ENCODE data around the gene KLHDC3. TPM values are rescaled to one million over a fixed set of nuclear protein-coding genes. Genes with fewer than 3 reads are reported as not detected.
A peak's percentile ranks its signal among the peaks of the same experiment; 100 is the strongest.

Gene KLHDC3
- total RNA-seq, 4 donors from 2014 or later, result 66.5 to 164 (median 119) TPM

- H3K27ac ChIP-seq, result peak overlapping the region; percentile 82 to 94 (median 92)
- ATAC-seq (no peak), DNase-seq (no peak)
- H3K4me1 ChIP-seq, result peaks cover 26 to 33% of the 10 kb centered on the region in 2 donors
- no peaks in the 10 kb centered on the region for H3K27me3 ChIP-seq
- no peak overlapping the region for H3K4me3 ChIP-seq
- TF ChIP-seq POLR2A (IDR thresholded peaks at IDR 0.05) (no peak), CTCF (IDR thresholded peaks at IDR 0.05 in 4 of 5, conservative IDR thresholded peaks at IDR 0.05 in 1 of 5) (no peak)
- no peaks in the 10 kb centered on the region for H3K9me3 ChIP-seq
- peaks cover 0 to 26% of the 10 kb centered on the region in 2 donors for H3K36me3 ChIP-seq
- in situ Hi-C loops (cut with MboI; ENCODE audit: low sequenced_read_pairs in 4 of 4) (no loop called here), intact Hi-C loops (cut with DNase I; ENCODE audit: low total_unique reads) (loop anchor here (1.0 kb wide), 1 partner anchor 17 kb away; the partner anchor contains the start of gene CUL7)
These were observed 22.7 kb downstream of the KLHDC3 start for GRCh38 chr6:43036712-43037111.

GRCh38 chr6:43037197-43037596 is 23.1 kb downstream of the KLHDC3 start:
- in situ Hi-C loops (cut with MboI; ENCODE audit: low sequenced_read_pairs in 4 of 4) (no loop called here), intact Hi-C loops (cut with DNase I; ENCODE audit: low total_unique reads) (no loop called here)
- H3K27me3 ChIP-seq, result no peaks in the 10 kb centered on the region
- no peaks in the 10 kb centered on the region for H3K9me3 ChIP-seq
- no peak for TF ChIP-seq CTCF (IDR thresholded peaks at IDR 0.05 in 4 of 5, conservative IDR thresholded peaks at IDR 0.05 in 1 of 5)
- TF ChIP-seq POLR2A (IDR thresholded peaks at IDR 0.05), result no peak
- peaks cover 0 to 21% of the 10 kb centered on the region in 2 donors for H3K36me3 ChIP-seq
- H3K4me3 ChIP-seq, result no peak overlapping the region
- peaks cover 26 to 33% of the 10 kb centered on the region in 2 donors for H3K4me1 ChIP-seq
- DNase-seq, result peak in 1 of 2 donors; percentile 31
- H3K27ac ChIP-seq, result peak overlapping the region; percentile 82 to 94 (median 92)
- ATAC-seq, result no peak

GRCh38 chr6:43037706-43038105 is 23.7 kb downstream of the KLHDC3 start:
- H3K4me3 ChIP-seq, result no peak overlapping the region
- DNase-seq (no peak), ATAC-seq (no peak)
- H3K27me3 ChIP-seq, result no peaks in the 10 kb centered on the region
- no peak for TF ChIP-seq CTCF (IDR thresholded peaks at IDR 0.05 in 4 of 5, conservative IDR thresholded peaks at IDR 0.05 in 1 of 5)
- TF ChIP-seq POLR2A (IDR thresholded peaks at IDR 0.05), result no peak
- H3K27ac ChIP-seq, result peak overlapping the region in 2 of 4 donors; percentile 90 to 93
- H3K9me3 ChIP-seq, result no peaks in the 10 kb centered on the region
- in situ Hi-C loops (cut with MboI; ENCODE audit: low sequenced_read_pairs in 4 of 4) (no loop called here), intact Hi-C loops (cut with DNase I; ENCODE audit: low total_unique reads) (no loop called here)
- peaks cover 26 to 33% of the 10 kb centered on the region in 2 donors for H3K4me1 ChIP-seq
- H3K36me3 ChIP-seq, result peaks cover 0 to 23% of the 10 kb centered on the region in 2 donors

- ATAC-seq (no peak), DNase-seq (no peak)
- Histone ChIP-seq H3K27me3 (no peaks in the 10 kb centered on the region), H3K4me1 (peaks cover 26 to 31% of the 10 kb centered on the region in 2 donors), H3K27ac (peak overlapping the region in 2 of 4 donors; percentile 25 to 31), H3K4me3 (no peak overlapping the region), H3K9me3 (no peaks in the 10 kb centered on the region), H3K36me3 (peaks cover 0 to 32% of the 10 kb centered on the region in 2 donors)
- TF ChIP-seq CTCF (IDR thresholded peaks at IDR 0.05 in 4 of 5, conservative IDR thresholded peaks at IDR 0.05 in 1 of 5) (no peak), POLR2A (IDR thresholded peaks at IDR 0.05) (no peak)
- in situ Hi-C loops (cut with MboI; ENCODE audit: low sequenced_read_pairs in 4 of 4) (no loop called here), intact Hi-C loops (cut with DNase I; ENCODE audit: low total_unique reads) (no loop called here)
These were observed 24.7 kb downstream of the KLHDC3 start for GRCh38 chr6:43038727-43039126.

All from gastrocnemius medialis (tissue), 4 donors.